ENCODE results near the gene OR56A1.

The OR56A1 gene

GRCh38 chr11:5986885-5987284, 43.7 kb downstream of the OR56A1 start, which contains the start of gene OR52L1:
TSS of gene OR52L1 (minus strand) at chr11:5986985. CDS start at chr11:5986930, 55 bp downstream.
- no peak for DNase-seq

GRCh38 chr11:5983443-5983842, 47.1 kb downstream of the OR56A1 start:
- no peak for DNase-seq

- DNase-seq = no peak
These were observed 57.0 kb downstream of the OR56A1 start for GRCh38 chr11:5973530-5973929.
